Measurements from ENCODE around the gene MICB. TPM values are rescaled to one million over a fixed set of nuclear protein-coding genes. Genes with fewer than 3 reads are reported as not detected.
A peak's percentile ranks its signal among the peaks of the same experiment; 100 is the strongest.

MICB gene
- total and polyA plus RNA-seq, 2 of the 8 experiments (the other 6 are each of a cell fraction or from before 2014, with no cell fraction given), result 16.2 to 25.3 TPM

GRCh38 chr6:31473244-31473643 lies 24.7 kb upstream of the MICB start:
- no peak overlapping the region for H2BK120ac ChIP-seq (replicated peaks; ENCODE audit: low read depth, low read length)
- no peaks in the 10 kb centered on the region for H3K23me2 ChIP-seq (ENCODE audit: low read depth, low read length)
- no peak overlapping the region for H3K18ac ChIP-seq (ENCODE audit: extremely low read depth, low read length)
- H3K36me3 ChIP-seq (ENCODE audit: control insufficient read depth in 2 of 4, insufficient read depth in 4 of 4, low read length in 3 of 4), result no peaks in the 10 kb centered on the region
- H3K27me3 ChIP-seq (replicated peaks in 1 of 4; ENCODE audit: control insufficient read depth in 3 of 4, extremely low read depth in 1 of 4, insufficient read depth in 3 of 4, low read length in 3 of 4), result peaks cover 0 to 2% (median 0%) of the 10 kb centered on the region in 4 experiments; a peak in 2 of 7 replicates
- H3K4ac ChIP-seq (replicated peaks; ENCODE audit: insufficient read length, low read depth, low read length), result no peak overlapping the region
- TF ChIP-seq SRF (IDR thresholded peaks at IDR 0.05; ENCODE audit: low read depth, low read length) (no peak), JUND (IDR thresholded peaks at IDR 0.05; ENCODE audit: low read length) (no peak), FOSL1 (IDR thresholded peaks at IDR 0.05; ENCODE audit: insufficient read depth, low read depth, low read length) (no peak), KDM1A (IDR thresholded peaks at IDR 0.05; ENCODE audit: borderline replicate concordance, low read length) (no peak), JUN (IDR thresholded peaks at IDR 0.05; ENCODE audit: low read depth, low read length) (no peak), TAF7 (optimal IDR thresholded peaks at IDR 0.05; ENCODE audit: borderline replicate concordance, low read depth, low read length) (no peak), ATF3 (IDR thresholded peaks at IDR 0.05; ENCODE audit: insufficient read depth, low read depth, low read length) (no peak), RXRA (IDR thresholded peaks at IDR 0.05; ENCODE audit: insufficient read depth, low read depth, low read length) (no peak), HDAC2 (IDR thresholded peaks at IDR 0.05; ENCODE audit: borderline replicate concordance in 1 of 2, low read depth in 2 of 2, low read length in 2 of 2) (no peak), SP4 (IDR thresholded peaks at IDR 0.05; ENCODE audit: low read length) (no peak)
- H4K8ac ChIP-seq (ENCODE audit: extremely low read depth, insufficient read depth, low read length), result no peak overlapping the region
- H3K27ac ChIP-seq (ENCODE audit: low read depth, low read length), result no peak overlapping the region
- no peak overlapping the region for H4K91ac ChIP-seq (replicated peaks; ENCODE audit: insufficient read length, low read length)
- no peak overlapping the region for H2BK12ac ChIP-seq (ENCODE audit: low read depth, low read length)
- H3K9ac ChIP-seq (replicated peaks in 1 of 4; ENCODE audit: extremely low read depth in 1 of 4, low read depth in 3 of 4, low read length in 3 of 4), result no peak overlapping the region
- POLR2A ChIA-PET (ENCODE audit: partially characterized antibody), result interaction anchor here (1.4 kb wide), 1 partner anchor 11 kb away, joined by 5 read pairs; no protein-coding TSS in a partner anchor
- DNase-seq (ENCODE audit: low read depth in 1 of 2, low spot score in 2 of 2) (peak in 1 of 2 experiments; percentile 3), FAIRE-seq (no peak)
- no peaks in the 10 kb centered on the region for H4K20me1 ChIP-seq (replicated peaks in 1 of 2; ENCODE audit: control insufficient read depth in 1 of 2, insufficient read depth in 2 of 2, low read length in 2 of 2)
- CTCF ChIA-PET (ENCODE audit: partially characterized antibody), result interaction anchor here (1.4 kb wide), 1 partner anchor 106 kb away, joined by 4 read pairs; no protein-coding TSS in a partner anchor
- no peaks in the 10 kb centered on the region for H3K79me1 ChIP-seq (ENCODE audit: low read depth, low read length)
- H2BK20ac ChIP-seq (ENCODE audit: low read length), result no peak overlapping the region
- WGBS, 2 experiments (ENCODE audit: extremely low coverage in 1 of 2, insufficient coverage in 1 of 2, insufficient read length in 1 of 2, insufficient replicate concordance in 2 of 2, low coverage in 1 of 2, low lambda C conversion rate in 2 of 2, missing lambda C conversion rate in 1 of 2), result 87% methylated on average over 4 of the region's 4 CpGs; no CpG with 5 or more reads in 1 of the 2 experiments
- no peak overlapping the region for H3K14ac ChIP-seq (ENCODE audit: insufficient read length)
- H2BK15ac ChIP-seq (ENCODE audit: low read length), result no peak overlapping the region
- no peak overlapping the region for H3K4me3 ChIP-seq (ENCODE audit: extremely low read depth in 1 of 4, insufficient read depth in 2 of 4, low read depth in 3 of 4, low read length in 4 of 4)
- H3K9me3 ChIP-seq (ENCODE audit: insufficient read depth in 2 of 2, low read depth in 1 of 2, low read length in 1 of 2), result no peaks in the 10 kb centered on the region
- no peaks in the 10 kb centered on the region for H3K4me1 ChIP-seq (replicated peaks in 1 of 4; ENCODE audit: control insufficient read depth in 3 of 4, insufficient read depth in 4 of 4, low read length in 3 of 4)
- H2AFZ ChIP-seq (ENCODE audit: low read length), result no peak overlapping the region
- no peaks in the 10 kb centered on the region for H3K79me2 ChIP-seq (ENCODE audit: control insufficient read depth in 1 of 2, insufficient read depth in 2 of 2, low read length in 2 of 2)
- no peak overlapping the region for H3K4me2 ChIP-seq (ENCODE audit: insufficient read depth in 1 of 2, low read depth in 2 of 2, low read length in 2 of 2)
- no peak overlapping the region for H4K5ac ChIP-seq (ENCODE audit: insufficient read length, low read depth, low read length)
- no peak overlapping the region for H3K56ac ChIP-seq (replicated peaks; ENCODE audit: insufficient read length, low read depth, low read length)
- no peak overlapping the region for H3K23ac ChIP-seq (ENCODE audit: insufficient read length)
- H2BK5ac ChIP-seq (ENCODE audit: low read depth, low read length), result no peak overlapping the region
- no peak overlapping the region for H2AK5ac ChIP-seq (ENCODE audit: low read depth, low read length)
